GM18526 (cell line): ENCODE measurements around the gene NR4A1.

Experiments used
- POLR2A ChIP-seq: IDR thresholded peaks from 3 replicates; pipeline ENCODE4 v1.6.1; 2011; ENCODE audit not compliant: insufficient read length; ENCODE audit errors: extremely low read depth

Gene NR4A1

GRCh38 chr12:52013626-52014310, 37.5 kb upstream of the NR4A1 start:
- TF ChIP-seq POLR2A, result no peak

- no peak for TF ChIP-seq POLR2A
Measured at GRCh38 chr12:52014567-52015530, 36.4 kb upstream of the NR4A1 start.

GRCh38 chr12:52015532-52016041, 35.7 kb upstream of the NR4A1 start:
- TF ChIP-seq POLR2A, result no peak

- no peak for TF ChIP-seq POLR2A
Measured at GRCh38 chr12:52018433-52019112, 32.7 kb upstream of the NR4A1 start.

- no peak for TF ChIP-seq POLR2A
Measured at GRCh38 chr12:52019113-52019770, 32.0 kb upstream of the NR4A1 start.

- no peak for TF ChIP-seq POLR2A
Measured at GRCh38 chr12:52020539-52021336, 30.5 kb upstream of the NR4A1 start.

GRCh38 chr12:52022841-52023181, 28.4 kb upstream of the NR4A1 start:
- no peak for TF ChIP-seq POLR2A

GRCh38 chr12:52023182-52023975, 27.9 kb upstream of the NR4A1 start:
- TF ChIP-seq POLR2A, result no peak

- TF ChIP-seq POLR2A, result no peak
Measured at GRCh38 chr12:52023976-52024688, 27.1 kb upstream of the NR4A1 start.

GRCh38 chr12:52024845-52025230, 26.4 kb upstream of the NR4A1 start:
- TF ChIP-seq POLR2A, result no peak

GRCh38 chr12:52026263-52026662, 25.0 kb upstream of the NR4A1 start:
- TF ChIP-seq POLR2A, result no peak

- no peak for TF ChIP-seq POLR2A
Measured at GRCh38 chr12:52027085-52027843, 24.0 kb upstream of the NR4A1 start.
